Fibroblast of peridontal ligament (primary cell): ENCODE results near the gene CLEC4D.
"Not testable (repeated sequence)": the region's sequence is repeated elsewhere in the genome, so short reads cannot be mapped to it uniquely, and the experiment has no call there.

Experiments used
- DNase-seq: peaks from one replicate; pipeline ENCODE4 v3.0.0-alpha.2; 2010; ENCODE audit errors: extremely low read depth

Gene CLEC4D

DNA sequence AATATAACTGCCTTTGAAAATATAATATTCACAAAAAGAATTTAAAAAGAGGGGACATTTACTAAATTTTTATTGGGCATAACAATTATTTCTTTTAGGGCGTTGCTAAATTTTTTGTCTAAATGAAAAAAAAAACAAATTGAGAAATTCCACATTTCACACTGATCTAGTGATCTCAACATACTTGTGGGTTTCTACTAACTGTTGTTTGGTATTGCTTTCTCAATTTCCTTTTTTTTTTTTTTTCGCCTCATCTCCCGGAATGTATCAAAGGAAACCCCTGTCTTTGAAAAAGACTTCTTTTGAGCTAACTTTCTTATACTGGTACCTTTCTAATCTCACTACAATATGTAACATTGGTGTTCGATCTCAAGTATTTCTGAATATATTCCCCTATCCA lies at the start of gene CLEC4D:
Gene CLEC4D (plus strand): TSS at position 248 of the 400 bp plus-strand sequence. CDS start 230 bp downstream, outside the sequence.
- DNase-seq, result no peak

DNA sequence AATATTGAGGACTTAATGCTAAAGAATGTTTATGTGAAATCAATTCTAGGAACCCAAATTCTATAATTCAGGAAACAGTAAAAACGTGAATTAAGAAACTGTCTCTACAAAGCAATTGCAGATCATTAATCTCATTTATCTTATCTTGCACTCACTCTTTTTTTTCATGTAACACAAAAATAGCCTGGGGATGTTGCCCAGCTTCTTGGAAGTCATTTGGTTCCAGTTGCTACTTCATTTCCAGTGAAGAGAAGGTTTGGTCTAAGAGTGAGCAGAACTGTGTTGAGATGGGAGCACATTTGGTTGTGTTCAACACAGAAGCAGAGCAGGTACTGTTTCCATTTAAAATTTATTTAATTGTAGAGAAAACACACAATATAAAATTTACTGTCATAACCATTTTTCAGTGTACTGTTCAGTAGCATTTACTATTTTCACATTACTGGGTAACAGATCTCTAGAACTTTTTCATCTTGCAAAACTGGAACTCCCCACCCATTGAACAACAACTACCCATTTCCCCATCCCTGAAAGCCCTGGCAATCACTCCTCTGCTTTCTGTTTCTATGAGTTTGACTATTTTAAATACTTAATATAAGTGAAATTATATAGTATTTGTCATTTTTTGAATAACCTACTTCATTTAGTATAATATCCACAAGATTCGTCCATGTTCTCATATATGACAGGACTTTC lies 47.9 kb upstream of the CLEC4D start:
- no peak for DNase-seq

DNA sequence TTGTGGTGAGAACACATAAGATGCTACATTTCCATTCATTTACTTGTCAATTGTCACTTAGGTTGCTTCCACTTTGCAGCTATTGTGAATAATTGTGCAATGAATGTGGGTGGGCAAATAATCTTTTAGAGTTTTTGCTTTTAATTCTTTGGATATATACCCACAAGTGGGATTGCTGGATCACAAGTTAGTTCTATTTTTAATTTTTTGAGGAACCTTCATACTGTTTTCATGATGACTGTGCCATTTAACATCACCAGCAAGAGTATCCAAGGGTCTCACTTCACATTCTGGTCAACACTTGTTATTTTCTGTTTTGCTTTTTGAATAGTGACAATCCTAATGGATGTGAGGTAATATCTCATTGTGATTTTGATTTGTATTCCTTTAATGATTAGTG lies 47.1 kb upstream of the CLEC4D start:
- DNase-seq, result no peak

DNA sequence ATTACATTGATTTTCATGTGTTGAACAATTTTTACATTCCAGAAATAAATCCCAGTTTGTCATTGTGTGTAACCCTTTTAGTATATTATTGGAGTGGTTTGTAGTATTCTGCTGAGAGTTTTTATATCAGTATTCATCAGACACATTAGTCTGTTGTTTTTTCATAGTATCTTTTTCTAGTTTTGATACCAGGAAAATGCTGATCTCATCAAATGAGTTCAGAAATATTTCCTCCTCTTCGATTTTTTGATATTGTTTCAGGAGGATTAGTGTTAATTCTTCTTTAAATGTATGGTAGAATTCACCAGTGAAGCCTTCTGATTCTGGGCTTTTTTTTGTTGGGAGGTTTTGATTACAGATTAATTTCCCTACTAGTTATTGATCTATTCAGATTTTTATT lies 42.2 kb upstream of the CLEC4D start:
- DNase-seq, result no peak

DNA sequence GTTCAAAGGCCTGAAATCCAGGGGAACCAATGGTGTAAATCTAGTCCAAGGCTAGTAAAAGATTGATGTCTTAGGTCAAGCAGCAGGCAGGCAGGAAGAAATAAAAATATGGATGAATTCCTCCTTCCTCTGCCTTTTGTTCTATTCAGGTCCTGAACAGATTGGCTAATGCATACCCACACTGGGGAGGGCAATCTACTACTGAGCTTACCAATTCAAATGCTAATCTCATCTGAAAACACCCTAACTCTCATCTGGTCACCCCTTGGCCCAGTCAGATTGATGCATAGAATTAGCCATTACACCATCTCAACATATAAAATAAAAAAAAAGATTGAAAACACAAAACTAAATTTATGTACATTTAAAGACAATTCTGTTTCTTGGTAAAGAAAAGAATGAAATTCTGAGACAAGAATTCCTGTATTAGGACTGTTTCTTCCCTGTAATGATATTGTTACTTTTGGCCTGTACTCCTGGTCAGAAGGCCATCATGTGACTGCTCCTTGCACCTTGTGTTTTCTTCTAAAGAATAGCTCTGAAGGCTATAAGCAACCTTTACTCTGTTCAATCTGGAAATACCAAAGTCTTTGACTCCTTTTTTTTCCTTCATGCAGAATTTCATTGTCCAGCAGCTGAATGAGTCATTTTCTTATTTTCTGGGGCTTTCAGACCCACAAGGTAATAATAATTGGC lies 37.6 kb upstream of the CLEC4D start:
- DNase-seq, result no peak

DNA sequence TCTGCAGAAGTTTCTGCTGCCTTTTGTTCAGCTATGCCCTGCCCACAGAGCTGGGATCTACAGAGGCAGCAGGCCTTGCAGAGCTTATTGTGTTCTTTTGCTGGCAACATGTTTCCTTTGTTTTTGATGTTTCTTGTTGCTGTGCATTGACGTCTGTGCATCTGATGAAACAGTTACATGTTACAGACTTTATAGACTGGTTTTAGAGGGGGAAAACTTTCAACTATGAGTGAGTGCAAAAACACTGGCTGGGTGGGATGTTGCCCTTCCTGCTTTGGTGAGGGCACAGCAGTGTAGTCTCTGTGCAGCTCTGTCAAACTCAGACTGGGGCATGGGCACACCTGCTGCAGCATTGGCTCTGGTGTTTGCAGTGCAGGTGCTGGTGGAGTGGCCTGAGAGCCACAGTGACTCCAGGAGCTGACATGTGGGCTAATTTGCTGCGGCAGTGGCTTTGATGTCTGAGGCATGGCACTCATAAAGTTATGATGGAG lies 30.7 kb upstream of the CLEC4D start:
- no peak for DNase-seq

DNA sequence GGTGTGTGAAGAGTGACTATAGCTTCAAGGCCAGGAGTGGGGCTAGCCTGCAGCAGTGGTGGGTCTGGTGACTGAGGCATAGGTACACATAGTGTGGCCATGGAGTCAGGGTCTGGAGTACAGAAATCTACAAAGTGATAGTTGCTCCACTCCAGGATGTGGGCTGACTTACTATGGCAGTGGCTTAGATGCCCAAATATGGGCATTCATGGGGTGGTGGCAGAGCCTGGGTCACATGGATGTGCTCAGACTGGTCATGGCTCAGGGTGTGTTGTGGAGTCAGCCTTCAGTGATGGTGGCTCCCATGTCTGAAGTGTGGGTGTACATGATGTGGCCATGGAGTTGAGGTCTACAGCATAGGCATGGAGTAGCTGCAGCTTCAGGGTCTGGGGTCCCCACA lies 30.2 kb upstream of the CLEC4D start:
- no peak for DNase-seq

DNA sequence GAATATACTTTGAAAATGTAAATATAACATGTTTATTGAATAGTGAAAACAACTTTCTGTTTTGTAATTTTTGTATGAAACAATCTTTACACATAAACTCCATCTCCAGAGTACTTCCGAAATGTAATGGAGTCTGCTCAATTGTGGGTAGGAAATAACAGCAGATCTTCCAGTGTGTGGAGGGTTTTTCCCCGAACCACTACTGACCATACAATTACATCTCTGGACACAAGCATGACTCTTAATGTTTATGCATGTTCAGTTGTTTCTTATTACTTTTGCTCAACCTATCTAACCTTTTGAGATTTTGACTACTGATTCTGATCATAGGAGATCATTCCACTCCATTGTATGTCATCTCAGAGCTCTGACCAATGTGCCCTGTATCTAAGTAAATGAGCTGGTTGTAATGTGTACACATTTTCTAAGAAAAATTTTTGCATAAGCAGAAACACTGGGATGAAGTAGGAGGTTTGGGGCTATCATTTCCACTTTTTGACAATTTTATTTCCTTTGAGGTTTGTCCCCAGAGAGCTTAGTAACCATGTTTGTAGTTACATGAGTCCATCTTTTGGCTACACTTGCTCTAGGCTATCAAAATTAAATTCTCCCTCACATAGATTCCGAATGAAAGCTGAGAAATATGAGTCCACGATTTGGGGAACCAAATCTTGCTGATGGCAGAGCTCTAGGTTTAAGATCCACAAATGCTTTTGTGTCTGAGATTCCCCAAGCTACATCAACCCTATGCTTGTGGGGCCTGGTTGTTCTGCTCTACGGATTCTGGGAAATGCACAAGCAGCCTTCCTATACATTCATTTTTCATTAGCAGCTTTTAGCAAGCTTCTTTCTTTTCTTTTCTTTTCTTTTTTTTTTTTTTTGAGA lies 21.4 kb upstream of the CLEC4D start:
- no peak for DNase-seq

DNA sequence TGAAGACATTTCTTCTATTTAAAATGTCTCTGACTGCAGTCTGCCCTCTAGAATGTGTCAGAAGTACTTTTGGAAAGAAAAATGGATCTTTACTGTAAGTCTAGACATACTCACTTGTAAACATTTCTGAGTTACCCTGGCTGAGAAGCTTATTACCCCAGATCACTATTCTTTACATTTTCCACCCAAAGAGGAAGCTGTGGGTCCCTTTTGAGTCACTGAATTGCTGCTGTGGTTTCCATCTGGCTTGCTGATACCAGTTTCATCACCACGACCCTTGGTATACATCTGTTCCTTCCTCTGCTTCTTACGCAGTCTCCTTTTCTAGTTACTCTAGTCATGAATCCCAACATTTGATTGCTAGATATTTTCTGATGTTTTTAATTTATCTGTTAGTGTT lies 20.2 kb upstream of the CLEC4D start:
- DNase-seq, result no peak

DNA sequence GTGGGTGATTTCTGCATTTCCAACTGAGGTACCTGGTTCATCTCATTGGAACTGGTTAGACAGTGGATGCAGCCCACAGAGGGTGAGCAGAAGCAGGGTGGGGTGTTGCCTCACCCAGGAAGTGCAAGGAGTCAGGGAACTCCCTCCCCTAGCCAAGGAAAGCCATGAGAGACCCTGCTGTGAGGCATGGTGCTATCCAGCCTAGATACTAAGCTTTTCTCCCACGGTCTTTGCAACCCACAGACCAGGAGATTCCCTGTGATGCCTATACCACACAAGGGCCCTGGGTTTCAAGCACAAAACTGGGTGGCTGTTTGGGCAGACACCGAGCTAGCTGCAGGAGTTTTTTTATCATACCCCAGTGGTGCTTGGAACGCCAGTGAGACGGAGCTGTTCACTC lies 17.6 kb upstream of the CLEC4D start:
- DNase-seq, result not testable (repeated sequence)

DNA sequence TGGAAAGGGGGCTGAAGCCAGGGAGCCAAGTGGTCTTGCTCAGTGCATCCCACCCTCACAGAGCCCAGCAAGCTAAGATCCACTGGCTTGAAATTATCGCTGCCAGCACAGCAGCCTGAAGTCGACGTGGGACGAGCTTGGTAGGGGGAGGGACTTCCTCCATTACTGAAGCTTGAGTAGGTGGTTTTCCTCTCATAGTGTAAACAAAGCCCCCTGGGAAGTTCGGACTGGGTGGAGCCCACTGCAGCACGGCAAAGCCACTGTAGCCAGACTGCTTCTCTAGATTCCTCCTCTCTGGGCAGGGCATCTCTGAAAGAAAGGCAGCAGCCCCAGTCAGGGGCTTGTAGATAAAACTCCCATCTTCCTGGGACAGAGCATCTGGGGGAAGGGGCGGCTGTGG lies 17.2 kb upstream of the CLEC4D start:
- not testable (repeated sequence) for DNase-seq

DNA sequence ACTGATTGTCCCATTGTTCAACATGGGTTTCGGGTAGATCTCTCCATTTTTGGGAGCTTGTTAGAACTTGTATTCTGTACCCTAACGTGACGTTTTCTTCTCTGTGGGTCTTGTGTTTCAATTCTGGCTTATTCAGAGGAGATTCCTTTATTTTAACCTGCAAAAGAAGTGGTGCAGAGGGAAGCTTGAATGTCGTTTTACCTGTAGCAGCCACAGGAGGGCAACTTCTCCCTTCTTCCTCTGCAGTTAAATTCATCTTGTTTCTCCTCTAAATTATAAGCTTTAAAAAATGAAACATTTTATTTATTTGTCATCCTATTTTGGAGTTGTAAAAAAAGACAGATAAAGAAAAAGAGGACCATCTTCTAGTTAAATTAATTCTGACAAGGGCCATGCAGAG lies 13.7 kb upstream of the CLEC4D start:
- DNase-seq, result no peak

DNA sequence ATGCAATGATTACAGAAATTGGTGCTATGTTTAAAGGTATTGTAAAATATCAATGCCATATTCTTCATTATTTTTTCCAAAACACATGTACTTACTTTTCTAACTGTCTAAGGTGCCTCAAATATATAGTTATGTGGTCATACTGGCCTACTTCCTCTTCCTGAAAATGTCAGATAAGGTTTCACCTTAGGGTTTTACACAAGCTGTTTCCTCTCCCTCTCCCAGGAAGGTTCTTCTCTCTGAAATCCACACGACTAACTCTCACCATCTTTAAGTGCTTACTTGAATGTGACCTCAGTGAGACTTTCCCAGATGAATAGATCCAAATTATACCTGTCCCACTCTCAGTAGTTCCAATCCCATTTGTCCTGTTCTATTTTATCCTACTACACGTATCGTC lies 11.6 kb upstream of the CLEC4D start:
- DNase-seq, result no peak

DNA sequence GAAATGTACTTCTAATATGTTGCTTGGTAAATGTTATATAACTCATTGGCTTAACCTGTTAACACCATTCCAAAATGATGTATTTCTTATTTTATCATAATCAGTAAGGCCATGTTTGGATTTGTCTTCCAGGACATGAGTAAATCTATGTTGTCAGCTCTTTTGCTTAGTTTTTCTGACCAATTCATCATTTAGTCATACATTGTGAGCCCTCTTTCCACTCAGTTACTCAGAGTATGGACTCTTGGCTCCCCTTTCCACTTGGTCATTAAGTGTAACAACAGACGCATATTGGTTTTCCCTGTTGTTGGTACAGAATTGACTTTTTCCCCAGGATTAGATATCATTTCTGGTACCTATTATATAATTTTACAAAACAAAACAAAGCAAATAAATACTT lies 9.0 kb upstream of the CLEC4D start:
- DNase-seq, result no peak

DNA sequence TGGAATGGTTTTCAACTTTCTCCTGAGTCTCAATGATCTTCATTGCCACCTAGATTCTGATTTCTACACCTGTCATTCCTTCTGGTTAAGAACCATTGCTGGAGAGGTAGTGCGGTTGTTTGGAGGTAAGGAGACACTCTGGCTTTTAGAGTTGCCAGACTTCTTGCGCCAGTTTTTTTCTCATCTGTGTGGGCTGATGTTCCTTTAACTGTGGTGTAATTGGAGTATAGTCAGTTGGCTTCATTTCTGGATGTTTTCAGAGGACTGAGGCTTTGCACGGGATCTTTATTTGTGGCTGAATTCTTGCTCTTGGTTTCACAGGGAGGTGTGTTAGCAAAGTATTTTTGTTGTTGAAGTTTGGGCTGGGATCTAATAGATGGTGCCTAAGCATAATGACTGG lies 5.7 kb upstream of the CLEC4D start:
- no peak for DNase-seq

DNA sequence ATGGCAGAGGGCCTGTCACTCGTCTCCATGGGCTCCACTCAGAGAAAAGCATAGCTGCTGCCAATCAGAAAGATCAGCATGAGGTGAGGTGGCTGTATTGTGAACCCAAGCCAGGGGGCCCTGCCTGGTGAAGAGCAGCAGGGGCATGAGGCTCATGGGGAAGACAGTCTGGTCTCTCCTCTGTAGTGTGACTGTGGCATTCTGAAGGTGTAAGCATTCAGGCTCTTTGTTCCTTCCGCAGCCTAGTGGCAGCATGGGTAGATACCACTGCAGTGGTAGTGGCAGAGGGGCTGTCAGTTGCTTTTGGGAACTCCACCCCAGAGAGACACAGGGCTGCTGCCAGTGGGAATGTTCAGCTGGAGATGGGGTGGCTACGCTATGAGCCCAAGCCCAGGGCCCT lies 5.1 kb upstream of the CLEC4D start:
- DNase-seq, result no peak

DNA sequence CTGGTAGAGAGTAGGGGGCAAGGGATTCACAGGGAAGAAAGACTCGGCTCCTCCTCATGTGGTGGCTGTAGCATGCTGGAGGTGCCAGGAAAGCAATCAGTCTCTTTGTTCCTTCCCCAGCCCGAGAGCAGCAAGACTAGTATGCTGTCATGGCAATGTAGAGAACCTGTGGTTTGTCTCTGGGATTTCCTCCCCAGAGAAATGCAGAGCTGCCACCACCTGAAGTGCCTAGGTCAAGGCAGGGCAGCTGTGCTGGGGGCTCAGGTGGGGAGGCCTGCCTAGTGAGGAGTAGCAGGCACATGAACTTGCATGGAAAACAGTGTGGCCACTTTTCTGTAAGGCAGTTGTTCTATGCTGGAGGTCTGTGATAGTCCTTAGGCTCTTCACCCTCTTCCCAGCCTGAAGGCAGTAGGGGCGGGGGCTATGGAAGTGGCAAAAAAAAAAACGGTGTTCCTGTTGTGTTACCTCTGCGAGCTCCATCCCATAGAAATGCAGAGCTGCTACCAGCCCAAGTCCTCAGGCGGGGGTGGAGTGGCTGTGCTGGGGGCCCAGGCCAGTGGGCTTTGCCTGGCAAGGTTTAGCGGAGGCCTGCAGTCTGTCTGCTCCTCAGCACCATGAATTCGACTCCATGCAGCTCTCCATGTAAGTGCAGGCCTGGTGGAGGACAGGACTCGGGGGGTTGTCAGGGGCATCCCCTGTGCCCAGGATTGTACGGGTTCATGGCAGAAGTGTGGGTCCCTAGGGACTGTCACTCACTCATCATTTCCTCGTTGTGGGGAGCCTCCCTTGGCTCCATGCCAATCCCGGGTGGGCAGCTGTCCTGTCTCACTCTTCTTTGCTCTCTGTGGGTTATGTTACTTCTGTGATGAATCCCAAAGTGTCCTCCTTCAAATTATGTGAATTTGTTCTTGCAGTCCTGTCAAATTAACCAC lies 4.1 kb upstream of the CLEC4D start:
- no peak for DNase-seq

DNA sequence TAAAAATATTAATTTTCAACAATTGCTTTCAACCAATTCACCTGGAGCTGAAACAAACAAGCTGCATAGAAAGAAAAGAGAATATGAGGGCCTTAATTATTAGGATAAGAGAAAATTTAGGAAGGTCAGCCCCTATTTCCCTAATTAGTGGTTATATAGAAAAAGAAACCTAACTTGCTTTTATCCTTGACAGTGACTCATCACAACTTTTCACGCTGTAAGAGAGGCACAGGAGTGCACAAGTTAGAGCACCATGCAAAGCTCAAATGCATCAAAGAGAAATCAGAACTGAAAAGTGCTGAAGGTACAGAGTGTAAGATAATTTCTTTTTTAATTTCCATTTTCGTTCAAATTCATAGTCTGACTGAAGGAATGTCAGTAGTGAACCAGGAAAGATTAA lies 4.7 kb downstream of the CLEC4D start:
- DNase-seq, result no peak

DNA sequence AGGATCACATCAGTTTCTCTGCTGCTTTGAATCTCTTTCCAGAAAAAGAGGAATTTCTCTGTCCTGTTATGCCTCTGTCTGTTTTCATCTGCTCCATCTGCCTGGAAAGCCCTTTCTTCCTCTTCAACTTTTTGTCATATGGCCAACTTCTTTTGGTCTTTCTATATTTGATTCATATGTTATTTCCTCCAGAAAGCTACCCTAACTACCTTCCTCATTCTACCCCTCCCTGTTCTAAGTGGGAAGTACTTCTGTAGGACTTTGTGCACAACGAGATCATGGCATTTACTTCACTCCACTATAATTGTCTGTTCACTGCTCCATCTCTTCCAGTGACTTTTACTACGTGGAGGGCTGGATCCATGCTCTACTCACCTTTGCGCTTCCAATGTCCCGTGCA lies 5.9 kb downstream of the CLEC4D start:
- DNase-seq, result no peak

DNA sequence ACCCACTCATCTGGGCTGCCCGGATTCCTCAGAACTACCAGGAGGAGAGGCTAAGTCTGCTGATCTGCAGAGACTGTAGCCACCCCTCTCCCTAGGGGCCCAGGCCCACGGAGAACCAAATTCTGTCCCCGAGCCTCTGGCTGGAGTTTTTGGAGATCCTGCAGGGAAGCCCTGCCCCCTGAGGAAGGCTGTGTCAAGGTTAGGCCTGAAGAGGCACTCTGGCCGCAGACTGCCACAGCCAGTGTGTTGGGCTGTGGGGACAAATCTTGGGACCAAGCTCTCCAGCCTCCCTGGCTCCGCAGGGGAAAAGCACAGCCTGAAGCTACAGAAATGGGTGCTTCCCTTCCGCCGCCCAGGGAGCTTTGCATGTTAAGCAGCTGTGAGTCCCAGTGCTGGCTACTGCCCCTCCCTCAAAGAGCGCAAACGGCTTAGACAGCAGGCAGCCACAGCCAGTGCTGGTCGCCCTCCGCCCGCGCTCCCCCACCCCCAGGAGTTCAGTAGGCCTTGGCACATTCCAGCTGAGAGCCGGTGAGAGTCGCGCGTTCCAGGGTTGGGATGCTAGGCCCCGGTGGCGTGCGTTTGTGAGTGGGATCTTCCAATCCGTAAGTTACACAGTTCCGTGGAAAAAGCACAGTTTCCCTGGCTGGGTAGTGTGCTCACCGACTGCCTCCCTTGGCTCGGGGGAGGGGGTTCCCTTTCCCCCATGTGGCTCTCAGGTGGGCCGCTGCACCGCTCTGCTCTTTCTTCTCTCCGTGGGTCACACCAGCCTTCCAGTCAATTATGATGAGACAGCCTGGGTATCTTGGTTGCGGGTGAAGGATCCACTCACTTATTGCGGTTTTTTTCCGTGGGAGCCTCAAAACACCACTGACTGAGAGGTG lies 14.2 kb downstream of the CLEC4D start:
- no peak for DNase-seq
